Activated T-cell treated with anti-CD3 and anti-CD28 coated beads, Interleukin-2, amount 50 U/mL, for 72 hours (primary cell): Measurements from ENCODE around the gene LRRC42. TPM values are rescaled to one million over a fixed set of nuclear protein-coding genes. Genes with fewer than 3 reads are reported as not detected.
"Not testable (repeated sequence)": the region's sequence is repeated elsewhere in the genome, so short reads cannot be mapped to it uniquely, and the experiment has no call there.

ENCODE experiments used
- ATAC-seq, 2 donors: fragments of 150-1000 bp; cut with Tn5 transposase; replicated peaks in 1 of 2; 2 replicates each; pipeline ENCODE4 v1.10.0; 2021; ENCODE audit warnings: moderate library complexity in 2 of 2, mild to moderate bottlenecking in 1 of 2
- DNase-seq, 2 donors: peaks; one replicate each; pipeline ENCODE4 v3.0.0; 2021 to 2022; ENCODE audit warnings: mixed read lengths in 1 of 2
- H3K27ac Mint-ChIP-seq: one replicate; pipeline ENCODE4 v1.8.0; 2022; ENCODE audit warnings: mild to moderate bottlenecking, moderate library complexity, mixed read lengths
- H3K27me3 Mint-ChIP-seq: one replicate; pipeline ENCODE4 v1.8.0; 2022; ENCODE audit warnings: low read depth, mixed read lengths
- H3K36me3 Mint-ChIP-seq, 2 donors: one replicate each; pipeline ENCODE4 v1.8.0; 2022; ENCODE audit warnings: mixed read lengths in 2 of 2, mild to moderate bottlenecking in 1 of 2; ENCODE audit not compliant: insufficient read depth in 2 of 2
- H3K4me1 Mint-ChIP-seq: one replicate; pipeline ENCODE4 v1.8.0; 2022; ENCODE audit warnings: low read depth, mixed read lengths
- H3K4me3 Mint-ChIP-seq, 2 donors: one replicate each; pipeline ENCODE4 v1.8.0; 2022; ENCODE audit warnings: mild to moderate bottlenecking in 2 of 2, mixed read lengths in 2 of 2, moderate library complexity in 2 of 2
- H3K9me3 Mint-ChIP-seq, 2 donors: one replicate each; pipeline ENCODE4 v1.8.0; 2022; ENCODE audit warnings: mixed read lengths in 2 of 2
- total RNA-seq, 2 donors: library from RNA; stranded (reverse); gene quantifications; one replicate each; pipeline ENCODE4 v1.2.3, GENCODE V29; 2022

LRRC42 gene
- total RNA-seq, 2 donors from 2014 or later: 39.0 to 40.3 TPM

GRCh38 chr1:53987880-53988279 is 41.7 kb downstream of the LRRC42 start:
- peak overlapping the region; percentile 77 for H3K27ac Mint-ChIP-seq
- peaks cover 32% of the 10 kb centered on the region for H3K4me1 Mint-ChIP-seq
- H3K27me3 Mint-ChIP-seq: no peaks in the 10 kb centered on the region
- DNase-seq: peak; percentile 14 to 17
- H3K4me3 Mint-ChIP-seq: peak overlapping the region in 1 of 2 donors; percentile 23
- H3K36me3 Mint-ChIP-seq: no peaks in the 10 kb centered on the region
- H3K9me3 Mint-ChIP-seq: no peaks in the 10 kb centered on the region
- ATAC-seq: peak; percentile 93 to 96

GRCh38 chr1:53992085-53992874 is 46.1 kb downstream of the LRRC42 start:
- no peaks in the 10 kb centered on the region for H3K9me3 Mint-ChIP-seq
- H3K4me1 Mint-ChIP-seq: peaks cover 16% of the 10 kb centered on the region
- peak in 1 of 2 donors; percentile 13 for DNase-seq
- no peaks in the 10 kb centered on the region for H3K27me3 Mint-ChIP-seq
- H3K36me3 Mint-ChIP-seq: no peaks in the 10 kb centered on the region
- no peak overlapping the region for H3K4me3 Mint-ChIP-seq
- no peak for ATAC-seq
- no peak overlapping the region for H3K27ac Mint-ChIP-seq

GRCh38 chr1:53994516-53994915 is 48.4 kb downstream of the LRRC42 start:
- not testable (repeated sequence) for H3K9me3 Mint-ChIP-seq, H3K4me3 Mint-ChIP-seq, H3K27me3 Mint-ChIP-seq, H3K4me1 Mint-ChIP-seq, H3K36me3 Mint-ChIP-seq, ATAC-seq, H3K27ac Mint-ChIP-seq, DNase-seq

GRCh38 chr1:53995683-53996082 is 49.5 kb downstream of the LRRC42 start:
- Mint-ChIP-seq H3K4me1 (no peaks in the 10 kb centered on the region), H3K27ac (no peak overlapping the region), H3K36me3 (no peaks in the 10 kb centered on the region), H3K27me3 (no peaks in the 10 kb centered on the region), H3K4me3 (no peak overlapping the region), H3K9me3 (no peaks in the 10 kb centered on the region)
- ATAC-seq (no peak), DNase-seq (no peak)

- no peaks in the 10 kb centered on the region for H3K27me3 Mint-ChIP-seq
- H3K4me1 Mint-ChIP-seq: no peaks in the 10 kb centered on the region
- DNase-seq: no peak
- H3K9me3 Mint-ChIP-seq: peaks cover 2% of the 10 kb centered on the region in 2 donors
- no peaks in the 10 kb centered on the region for H3K36me3 Mint-ChIP-seq
- H3K4me3 Mint-ChIP-seq: no peak overlapping the region
- no peak overlapping the region for H3K27ac Mint-ChIP-seq
- no peak for ATAC-seq
Measured at GRCh38 chr1:53998223-53998622, 52.1 kb downstream of the LRRC42 start.

- Mint-ChIP-seq H3K9me3 (peaks cover 2% of the 10 kb centered on the region in 2 donors), H3K27me3 (no peaks in the 10 kb centered on the region), H3K4me3 (no peak overlapping the region), H3K4me1 (no peaks in the 10 kb centered on the region), H3K27ac (no peak overlapping the region), H3K36me3 (no peaks in the 10 kb centered on the region)
- DNase-seq: no peak
- no peak for ATAC-seq
Measured at GRCh38 chr1:53999920-54000319, 53.8 kb downstream of the LRRC42 start.

- H3K9me3 Mint-ChIP-seq: peaks cover 2% of the 10 kb centered on the region in 2 donors
- DNase-seq (no peak), ATAC-seq (no peak)
- H3K4me3 Mint-ChIP-seq: no peak overlapping the region
- no peaks in the 10 kb centered on the region for H3K36me3 Mint-ChIP-seq
- H3K27ac Mint-ChIP-seq: no peak overlapping the region
- no peaks in the 10 kb centered on the region for H3K27me3 Mint-ChIP-seq
- H3K4me1 Mint-ChIP-seq: no peaks in the 10 kb centered on the region
Measured at GRCh38 chr1:54001591-54001990, 55.4 kb downstream of the LRRC42 start.

- Mint-ChIP-seq H3K4me1 (no peaks in the 10 kb centered on the region), H3K9me3 (peaks cover 2% of the 10 kb centered on the region in 2 donors), H3K36me3 (no peaks in the 10 kb centered on the region), H3K4me3 (no peak overlapping the region), H3K27ac (no peak overlapping the region), H3K27me3 (no peaks in the 10 kb centered on the region)
- DNase-seq: no peak
- ATAC-seq: no peak
Measured at GRCh38 chr1:54002544-54003248, 56.5 kb downstream of the LRRC42 start.

- Mint-ChIP-seq H3K27ac (no peak overlapping the region), H3K4me1 (no peaks in the 10 kb centered on the region), H3K9me3 (peaks cover 2% of the 10 kb centered on the region in 2 donors), H3K27me3 (no peaks in the 10 kb centered on the region), H3K4me3 (no peak overlapping the region), H3K36me3 (no peaks in the 10 kb centered on the region)
- no peak for DNase-seq
- ATAC-seq: no peak
Measured at GRCh38 chr1:54003249-54003646, 57.1 kb downstream of the LRRC42 start.

GRCh38 chr1:54003750-54004480 is 57.8 kb downstream of the LRRC42 start:
- H3K4me1 Mint-ChIP-seq, H3K4me3 Mint-ChIP-seq, H3K9me3 Mint-ChIP-seq, ATAC-seq, DNase-seq, H3K27me3 Mint-ChIP-seq, H3K27ac Mint-ChIP-seq, H3K36me3 Mint-ChIP-seq: not testable (repeated sequence)

GRCh38 chr1:54004481-54005049 is 58.4 kb downstream of the LRRC42 start:
- DNase-seq (no peak), ATAC-seq (no peak)
- Mint-ChIP-seq H3K9me3 (peaks cover 2% of the 10 kb centered on the region in 2 donors), H3K36me3 (no peaks in the 10 kb centered on the region), H3K27ac (no peak overlapping the region), H3K27me3 (no peaks in the 10 kb centered on the region), H3K4me3 (no peak overlapping the region), H3K4me1 (no peaks in the 10 kb centered on the region)

- H3K27ac Mint-ChIP-seq: no peak overlapping the region
- ATAC-seq (no peak), DNase-seq (no peak)
- peaks cover 2% of the 10 kb centered on the region in 2 donors for H3K9me3 Mint-ChIP-seq
- no peaks in the 10 kb centered on the region for H3K36me3 Mint-ChIP-seq
- H3K4me3 Mint-ChIP-seq: no peak overlapping the region
- H3K27me3 Mint-ChIP-seq: no peaks in the 10 kb centered on the region
- no peaks in the 10 kb centered on the region for H3K4me1 Mint-ChIP-seq
Measured at GRCh38 chr1:54006508-54006907, 60.4 kb downstream of the LRRC42 start.

GRCh38 chr1:54007613-54008012 is 61.5 kb downstream of the LRRC42 start:
- no peaks in the 10 kb centered on the region for H3K27me3 Mint-ChIP-seq
- no peak overlapping the region for H3K27ac Mint-ChIP-seq
- no peak overlapping the region for H3K4me3 Mint-ChIP-seq
- ATAC-seq (no peak), DNase-seq (no peak)
- H3K4me1 Mint-ChIP-seq: no peaks in the 10 kb centered on the region
- no peaks in the 10 kb centered on the region for H3K36me3 Mint-ChIP-seq
- H3K9me3 Mint-ChIP-seq: peaks cover 2% of the 10 kb centered on the region in 2 donors
